H1 (cell line): ENCODE results near the gene TCEAL4. TPM values are rescaled to one million over a fixed set of nuclear protein-coding genes. Genes with fewer than 3 reads are reported as not detected.

ENCODE experiments used
- CTCF ChIA-PET: fragments of 300-600 bp; sonication (Branson Sonifier 250); formaldehyde crosslinking; loops from one replicate; lab custom pipeline; 2021; ENCODE audit not compliant: partially characterized antibody; lab: Charles Lee
- POLR2A ChIA-PET: fragments of 300-600 bp; sonication (Branson Sonifier 250); formaldehyde crosslinking; loops from one replicate; lab custom pipeline; 2021; ENCODE audit warnings: inconsistent platforms; ENCODE audit not compliant: partially characterized antibody; lab: Charles Lee
- DNase-seq, 2 experiments: peaks; one replicate each; pipeline versions ENCODE4 v3.0.0 to v3.0.0-alpha.2; 2010 to 2022; ENCODE audit warnings: low spot score in 2 of 2, low read depth in 1 of 2, mixed read lengths in 1 of 2
- FAIRE-seq: peaks from 2 replicates; lab custom pipeline; 2011; peaks lifted over from hg19 to GRCh38; lab: Jason Lieb, UNC
- H2AFZ ChIP-seq: 2 replicates; pipeline ENCODE4 v1.8.1; 2012; ENCODE audit warnings: low read length, inconsistent platforms
- H2AK5ac ChIP-seq: 2 replicates; pipeline ENCODE4 v1.6.1; 2013; ENCODE audit warnings: low read depth, low read length
- H2BK120ac ChIP-seq: replicated peaks from 2 replicates; pipeline ENCODE3; 2013; ENCODE audit warnings: low read depth, low read length, inconsistent platforms
- H2BK12ac ChIP-seq: 2 replicates; pipeline ENCODE4 v1.6.1; 2013; ENCODE audit warnings: low read depth, low read length
- H2BK15ac ChIP-seq: 2 replicates; pipeline ENCODE4 v1.6.1; 2013; ENCODE audit warnings: low read length
- H2BK20ac ChIP-seq: 2 replicates; pipeline ENCODE4 v1.6.1; 2013; ENCODE audit warnings: low read length
- H2BK5ac ChIP-seq: 2 replicates; pipeline ENCODE4 v1.6.1; 2013; ENCODE audit warnings: low read depth, low read length
- H3K14ac ChIP-seq: 2 replicates; pipeline ENCODE4 v1.6.1; 2013; ENCODE audit warnings: inconsistent platforms; ENCODE audit not compliant: insufficient read length
- H3K18ac ChIP-seq: 2 replicates; pipeline ENCODE4 v1.6.1; 2013; ENCODE audit warnings: low read length; ENCODE audit errors: extremely low read depth
- H3K23ac ChIP-seq: 2 replicates; pipeline ENCODE4 v1.6.1; 2013; ENCODE audit warnings: inconsistent platforms; ENCODE audit not compliant: insufficient read length
- H3K23me2 ChIP-seq: 2 replicates; pipeline ENCODE4 v1.6.1; 2013; ENCODE audit warnings: low read depth, low read length
- H3K27ac ChIP-seq: 2 replicates; pipeline ENCODE4 v1.6.1; 2011; ENCODE audit warnings: low read depth, low read length, inconsistent platforms
- H3K27me3 ChIP-seq, 4 experiments: replicated peaks in 1 of 4; 1 replicate in 1 of 4; 2 replicates in 3 of 4; pipeline versions ENCODE4 v1.6.1 to v1.8.1; 2011 to 2013; ENCODE audit warnings: low read length in 3 of 4, mild to moderate bottlenecking in 3 of 4, inconsistent platforms in 2 of 4, mixed read lengths in 2 of 4, moderate library complexity in 1 of 4; ENCODE audit not compliant: control insufficient read depth in 3 of 4, insufficient read depth in 3 of 4; ENCODE audit errors: extremely low read depth in 1 of 4
- H3K36me3 ChIP-seq, 4 experiments: 2 replicates each; pipeline versions ENCODE4 v1.6.1 to v1.8.1; 2011 to 2013; ENCODE audit warnings: mild to moderate bottlenecking in 4 of 4, low read length in 3 of 4, moderate library complexity in 2 of 4, control low read depth in 1 of 4, inconsistent platforms in 1 of 4; ENCODE audit not compliant: insufficient read depth in 4 of 4, control insufficient read depth in 2 of 4
- H3K4ac ChIP-seq: replicated peaks from 2 replicates; pipeline ENCODE3; 2013; ENCODE audit warnings: low read length, low read depth, mixed read lengths, inconsistent platforms; ENCODE audit not compliant: insufficient read length
- H3K4me1 ChIP-seq, 4 experiments: replicated peaks in 1 of 4; 1 replicate in 1 of 4; 2 replicates in 3 of 4; pipeline versions ENCODE4 v1.6.1 to v1.8.1; 2011 to 2013; ENCODE audit warnings: low read length in 3 of 4, inconsistent platforms in 2 of 4, mixed read lengths in 1 of 4; ENCODE audit not compliant: insufficient read depth in 4 of 4, control insufficient read depth in 3 of 4
- H3K4me2 ChIP-seq, 2 experiments: 2 replicates each; pipeline versions ENCODE4 v1.6.1 to v1.8.1; 2011 to 2013; ENCODE audit warnings: low read depth in 2 of 2, low read length in 2 of 2, control low read depth in 1 of 2, inconsistent platforms in 1 of 2, mild to moderate bottlenecking in 1 of 2; ENCODE audit not compliant: insufficient read depth in 1 of 2
- H3K4me3 ChIP-seq, 4 experiments: fragments of 200-600, 300-600 bp in 1 of 4; sonication (generic), shearing (Covaris generic), sonication (Bioruptor Twin) in 1 of 4; 2 replicates each; pipeline versions ENCODE4 v1.5.1 to v1.8.1; 2011 to 2016; ENCODE audit warnings: low read length in 4 of 4, low read depth in 3 of 4, control low read depth in 2 of 4, inconsistent platforms in 2 of 4, mild to moderate bottlenecking in 2 of 4, mixed read lengths in 1 of 4, moderate library complexity in 1 of 4; ENCODE audit not compliant: insufficient read depth in 2 of 4; ENCODE audit errors: extremely low read depth in 1 of 4
- H3K56ac ChIP-seq: replicated peaks from 2 replicates; pipeline ENCODE3; 2013; ENCODE audit warnings: low read depth, mild to moderate bottlenecking, mixed read lengths, low read length, inconsistent platforms; ENCODE audit not compliant: insufficient read length
- H3K79me1 ChIP-seq: 2 replicates; pipeline ENCODE4 v1.6.1; 2013; ENCODE audit warnings: low read depth, low read length, control low read depth
- H3K79me2 ChIP-seq, 2 experiments: 2 replicates each; pipeline versions ENCODE4 v1.6.1 to v1.8.1; 2012 to 2013; ENCODE audit warnings: low read length in 2 of 2, mild to moderate bottlenecking in 2 of 2, inconsistent platforms in 1 of 2; ENCODE audit not compliant: insufficient read depth in 2 of 2, control insufficient read depth in 1 of 2
- H3K9ac ChIP-seq, 4 experiments: replicated peaks in 1 of 4; 1 replicate in 1 of 4; 2 replicates in 3 of 4; pipeline versions ENCODE4 v1.6.1 to v1.8.1; 2011 to 2013; ENCODE audit warnings: low read depth in 3 of 4, low read length in 3 of 4, control low read depth in 2 of 4, mild to moderate bottlenecking in 2 of 4, moderate library complexity in 2 of 4, inconsistent platforms in 1 of 4; ENCODE audit errors: extremely low read depth in 1 of 4
- H3K9me3 ChIP-seq, 2 experiments: 2 replicates each; pipeline versions ENCODE4 v1.6.1 to v1.8.1; 2012 to 2013; ENCODE audit warnings: mild to moderate bottlenecking in 2 of 2, moderate library complexity in 2 of 2, control low read depth in 1 of 2, inconsistent platforms in 1 of 2, low read depth in 1 of 2, low read length in 1 of 2, mixed read lengths in 1 of 2; ENCODE audit not compliant: insufficient read depth in 2 of 2
- H4K20me1 ChIP-seq, 2 experiments: replicated peaks in 1 of 2; 2 replicates each; pipeline versions ENCODE3 to v1.8.1; 2011 to 2013; ENCODE audit warnings: inconsistent platforms in 2 of 2, low read length in 2 of 2, mild to moderate bottlenecking in 1 of 2; ENCODE audit not compliant: insufficient read depth in 2 of 2, control insufficient read depth in 1 of 2
- H4K5ac ChIP-seq: 2 replicates; pipeline ENCODE4 v1.6.1; 2013; ENCODE audit warnings: low read length, low read depth, mixed read lengths, inconsistent platforms; ENCODE audit not compliant: insufficient read length
- H4K8ac ChIP-seq: 2 replicates; pipeline ENCODE4 v1.8.0; 2013; ENCODE audit warnings: mild to moderate bottlenecking, moderate library complexity, low read length, inconsistent platforms; ENCODE audit not compliant: insufficient read depth; ENCODE audit errors: extremely low read depth
- H4K91ac ChIP-seq: replicated peaks from 2 replicates; pipeline ENCODE3; 2013; ENCODE audit warnings: low read length, mixed read lengths, inconsistent platforms; ENCODE audit not compliant: insufficient read length
- CHD2 ChIP-seq: IDR thresholded peaks from 2 replicates; pipeline ENCODE4 v1.6.1; 2012; ENCODE audit warnings: low read length, improper control_type of control experiment
- E2F6 ChIP-seq: IDR thresholded peaks from 2 replicates; pipeline ENCODE4 v1.6.1; 2012; ENCODE audit warnings: inconsistent platforms
- KDM4A ChIP-seq: IDR thresholded peaks from one replicate; pipeline ENCODE4 v1.7.1; 2012; ENCODE audit warnings: low read depth, mild to moderate bottlenecking, moderate library complexity, low read length, inconsistent platforms; ENCODE audit not compliant: severe bottlenecking
- PHF8 ChIP-seq: fragments of 200-600 bp; sonication (generic); conservative IDR thresholded peaks from 2 replicates; pipeline ENCODE4 v1.7.1; 2012; ENCODE audit warnings: low read depth, mild to moderate bottlenecking, inconsistent platforms, low read length, moderate library complexity
- POLR2AphosphoS5 ChIP-seq: IDR thresholded peaks from 2 replicates; pipeline ENCODE4 v1.6.1; 2011; ENCODE audit warnings: low read depth, low read length
- RAD21 ChIP-seq, 2 experiments: IDR thresholded peaks in 1 of 2; conservative IDR thresholded peaks in 1 of 2; 2 replicates each; pipeline ENCODE4 v1.6.1; 2011; ENCODE audit warnings: low read depth in 2 of 2, low read length in 2 of 2, improper control_type of control experiment in 1 of 2, inconsistent platforms in 1 of 2, mild to moderate bottlenecking in 1 of 2, moderate library complexity in 1 of 2
- SAP30 ChIP-seq: fragments of 300-600 bp; sonication (generic); IDR thresholded peaks from 2 replicates; pipeline ENCODE4 v1.7.1; 2012; ENCODE audit warnings: low read length, moderate library complexity, mild to moderate bottlenecking, inconsistent platforms; ENCODE audit not compliant: insufficient read depth, insufficient replicate concordance
- SRF ChIP-seq: IDR thresholded peaks from 2 replicates; pipeline ENCODE4 v1.6.1; 2011; ENCODE audit warnings: mild to moderate bottlenecking, low read depth, low read length, moderate library complexity
- TAF7 ChIP-seq: optimal IDR thresholded peaks from 2 replicates; pipeline ENCODE3; 2011; ENCODE audit warnings: low read depth, mild to moderate bottlenecking, inconsistent platforms, low read length, moderate library complexity, borderline replicate concordance
- TEAD4 ChIP-seq: IDR thresholded peaks from 2 replicates; pipeline ENCODE4 v1.6.1; 2012; ENCODE audit warnings: low read depth, low read length, inconsistent platforms, mixed read lengths
- WGBS, 2 experiments: shearing (Covaris generic) in 1 of 2; methylation state at CpG; one replicate each; pipeline versions ENCODE4 v1.1.6 to v1.1.7; 2013 to 2015; ENCODE audit warnings: low lambda C conversion rate in 2 of 2, mixed read lengths in 2 of 2, inconsistent platforms in 1 of 2, low coverage in 1 of 2, missing lambda C conversion rate in 1 of 2; ENCODE audit not compliant: insufficient replicate concordance in 2 of 2, insufficient coverage in 1 of 2, insufficient read length in 1 of 2; ENCODE audit errors: extremely low coverage in 1 of 2, missing lambda C conversion rate in 1 of 2; 5-methylcytosine and 5-hydroxymethylcytosine counted together
- polyA plus RNA-seq, 7 experiments: library from polyadenylated mRNA; depleted of rRNA in 3 of 7; stranded (reverse) in 5 of 7; unstranded in 2 of 7; fragments of >200 nt in 5 of 7; fragments of 200-250 nt in 2 of 7; gene quantifications; 1 replicate in 5 of 7; 2 replicates in 1 of 7; 4 replicates in 1 of 7; pipeline versions ENCODE4 v1.2.1 to v1.2.3, GENCODE V29; 2011 to 2013; ENCODE audit warnings: missing spikeins in 2 of 7, mixed read lengths in 2 of 7
- total RNA-seq: library from RNA; stranded (reverse); fragmentation: NEBNext Ultra II Directional; extraction: Animal tissue kit (Norgen Biotek cat#: 25700); gene quantifications from 2 replicates; pipeline ENCODE4 v1.2.1, GENCODE V29; 2021

The TCEAL4 gene
- total and polyA plus RNA-seq, 2 of the 8 experiments (the other 6 are each of a cell fraction or from before 2014, with no cell fraction given), result 10.1 to 53.0 TPM

GRCh38 chrX:103629318-103630170, 44.2 kb downstream of the TCEAL4 start:
- H4K20me1 ChIP-seq, result no peaks in the 10 kb centered on the region
- no peak overlapping the region for H3K14ac ChIP-seq
- peak overlapping the region; percentile 55; the same call in 1 of the 2 replicates for H3K27ac ChIP-seq
- peak in 1 of 2 experiments; percentile 67 for DNase-seq
- H3K4me2 ChIP-seq, result peak overlapping the region; percentile 66 to 92
- H2AFZ ChIP-seq, result peak overlapping the region; percentile 49
- no peaks in the 10 kb centered on the region for H3K4me1 ChIP-seq
- FAIRE-seq, result no peak
- H3K36me3 ChIP-seq, result no peaks in the 10 kb centered on the region
- H3K9me3 ChIP-seq, result no peaks in the 10 kb centered on the region
- H2AK5ac ChIP-seq, result no peak overlapping the region
- H3K79me1 ChIP-seq, result no peaks in the 10 kb centered on the region
- H3K9ac ChIP-seq, result peak overlapping the region in 2 of 4 experiments; percentile 14 to 65; a peak in 4 of 7 replicates
- peak overlapping the region; percentile 92 for H3K56ac ChIP-seq
- peak overlapping the region; percentile 97 for H4K5ac ChIP-seq
- 0 out of 2 replicates have a peak, but pooled peaks cover 5% of the 10 kb centered on the region for H3K23me2 ChIP-seq
- CTCF ChIA-PET, result interaction anchor here (0.7 to 1.9 kb wide), 11 partner anchors 12 to 143 kb away, joined by 3 to 8 read pairs (median 5); no protein-coding TSS in a partner anchor
- no peak overlapping the region for H3K4ac ChIP-seq
- no peak overlapping the region for H2BK12ac ChIP-seq
- no peak overlapping the region for H3K23ac ChIP-seq
- no peak overlapping the region for H2BK120ac ChIP-seq
- H3K4me3 ChIP-seq, result peak overlapping the region; percentile 44 to 92 (median 70)
- H4K8ac ChIP-seq, result no peak overlapping the region
- 3% methylated on average over 20 of the region's 49 CpGs; no CpG with 5 or more reads in 1 of the 2 experiments for WGBS, 2 experiments
- H2BK15ac ChIP-seq, result no peak overlapping the region
- no peaks in the 10 kb centered on the region for H3K79me2 ChIP-seq
- no peak overlapping the region for H4K91ac ChIP-seq
- POLR2A ChIA-PET, result interaction anchor here (0.8 to 1.7 kb wide), 7 partner anchors 10 to 56 kb away, joined by 3 to 7 read pairs (median 3); no protein-coding TSS in a partner anchor
- peak overlapping the region; percentile 60 for H3K18ac ChIP-seq
- H3K27me3 ChIP-seq, result no peaks in the 10 kb centered on the region
- no peak overlapping the region for H2BK20ac ChIP-seq
- H2BK5ac ChIP-seq, result no peak overlapping the region; the same call in 1 of the 2 replicates
- TF ChIP-seq SRF, result no peak
- peak; percentile 40 for TF ChIP-seq TAF7
- no peak for TF ChIP-seq TEAD4
- TF ChIP-seq PHF8, result no peak; the same call in 1 of the 2 replicates
- TF ChIP-seq POLR2AphosphoS5, result 0 out of 2 replicates have a peak, but pooled peaks have one; percentile 1
- peak; percentile 15 for TF ChIP-seq SAP30
- TF ChIP-seq E2F6, result no peak
- peak; percentile 30 to 35; a peak in 2 of 4 replicates for TF ChIP-seq RAD21 (IDR thresholded peaks at IDR 0.05 in 1 of 2, conservative IDR thresholded peaks at IDR 0.05 in 1 of 2; ENCODE audit: low read depth in 2 of 2, low read length in 2 of 2)
- TF ChIP-seq KDM4A, result peak; percentile 37
- TF ChIP-seq CHD2, result no peak
